PC-9 (cell line): Measurements from ENCODE around the gene SPIN1. TPM values are rescaled to one million over a fixed set of nuclear protein-coding genes. Genes with fewer than 3 reads are reported as not detected.
A peak's percentile ranks its signal among the peaks of the same experiment; 100 is the strongest.
"Not testable (repeated sequence)": the region's sequence is repeated elsewhere in the genome, so short reads cannot be mapped to it uniquely, and the experiment has no call there.

Experiments used
- BruUV-seq: library from RNA; stranded (reverse); fragments of 400-500 nt; replicated peaks from 2 replicates; lab custom pipeline; 2021; lab: Mats Ljungman, UMichigan
- CTCF ChIA-PET: fragments of 300-600 bp; sonication (Branson Sonifier 250); formaldehyde crosslinking; loops from one replicate; lab custom pipeline; 2022; ENCODE audit warnings: antibody characterized with exemption; lab: Charles Lee
- POLR2A ChIA-PET: fragments of 300-600 bp; sonication (Branson Sonifier 250); formaldehyde crosslinking; loops from one replicate; lab custom pipeline; 2022; ENCODE audit warnings: antibody characterized with exemption; ENCODE audit not compliant: unreplicated experiment; lab: Charles Lee
- DNase-seq, 2 experiments: peaks; one replicate each; pipeline versions ENCODE4 v3.0.0 to v3.0.0-alpha.2; 2015 to 2022; ENCODE audit warnings: mixed read lengths in 1 of 2
- H2AFZ ChIP-seq: fragments of 200-600 bp; sonication (generic); 2 replicates; pipeline ENCODE4 v1.8.1; 2017; ENCODE audit warnings: antibody characterized with exemption
- H3F3A ChIP-seq: fragments of 200-600 bp; sonication (generic); 2 replicates; pipeline ENCODE4 v1.8.1; 2017; ENCODE audit warnings: antibody characterized with exemption, mild to moderate bottlenecking, low read depth; ENCODE audit not compliant: insufficient read depth
- H3K27ac ChIP-seq: fragments of 200-600 bp; sonication (generic); 2 replicates; pipeline ENCODE4 v1.6.1; 2016; ENCODE audit warnings: mixed run types
- H3K27me3 ChIP-seq: fragments of 200-600 bp; sonication (generic); 2 replicates; pipeline ENCODE4 v1.6.1; 2016; ENCODE audit warnings: low read depth, mixed run types; ENCODE audit not compliant: insufficient read depth
- H3K36me3 ChIP-seq: fragments of 200-600 bp; sonication (generic); 2 replicates; pipeline ENCODE4 v1.6.1; 2016; ENCODE audit warnings: low read depth, mixed run types
- H3K4me1 ChIP-seq: fragments of 200-600 bp; sonication (generic); replicated peaks from 2 replicates; pipeline ENCODE4 v1.6.1; 2016; ENCODE audit warnings: mixed run types; ENCODE audit not compliant: insufficient read depth
- H3K4me2 ChIP-seq: fragments of 200-600 bp; sonication (generic); 2 replicates; pipeline ENCODE4 v1.6.1; 2017; ENCODE audit warnings: mixed run types
- H3K4me3 ChIP-seq: fragments of 200-600 bp; sonication (generic); 2 replicates; pipeline ENCODE4 v1.6.1; 2016; ENCODE audit warnings: mixed run types
- H3K79me2 ChIP-seq: fragments of 200-600 bp; sonication (generic); 2 replicates; pipeline ENCODE4 v1.6.1; 2017; ENCODE audit warnings: low read depth, mixed run types
- H3K9me2 ChIP-seq: fragments of 200-600 bp; sonication (generic); 2 replicates; pipeline ENCODE4 v1.8.1; 2017; ENCODE audit warnings: mild to moderate bottlenecking; ENCODE audit not compliant: insufficient read depth
- H3K9me3 ChIP-seq: fragments of 200-600 bp; sonication (generic); 2 replicates; pipeline ENCODE4 v1.8.1; 2016; ENCODE audit warnings: low read depth; ENCODE audit not compliant: insufficient read depth
- H4K20me1 ChIP-seq: fragments of 200-600 bp; sonication (generic); 2 replicates; pipeline ENCODE4 v1.8.1; 2017; ENCODE audit not compliant: insufficient read depth
- CTCF ChIP-seq: fragments of 200-600 bp; sonication (generic); conservative IDR thresholded peaks from 2 replicates; pipeline ENCODE4 v1.6.1; 2017; ENCODE audit warnings: mixed run types, antibody characterized with exemption, mild to moderate bottlenecking, moderate library complexity
- EZH2 ChIP-seq: fragments of 200-600 bp; sonication (generic); IDR thresholded peaks from 2 replicates; pipeline ENCODE4 v1.8.0; 2017; ENCODE audit warnings: antibody characterized with exemption, low read depth
- intact Hi-C: fragments of 100-400 bp; cut with micrococcal nuclease; formaldehyde crosslinking; loops from one replicate; pipeline ENCODE4 v1.10.0; 2022; ENCODE audit not compliant: unreplicated experiment
- total RNA-seq: library from RNA; stranded (reverse); gene quantifications from 2 replicates; pipeline ENCODE4 v1.2.3, GENCODE V29; 2021

The SPIN1 gene
- total RNA-seq, 1 experiment from 2014 or later = 102 TPM

- TF ChIP-seq EZH2 = no peak
- no peak for TF ChIP-seq CTCF
- Histone ChIP-seq H3K36me3 (no peaks in the 10 kb centered on the region), H3K4me1 (no peaks in the 10 kb centered on the region), H3K9me3 (peaks cover 14% of the 10 kb centered on the region), H2AFZ (no peak overlapping the region), H4K20me1 (no peaks in the 10 kb centered on the region), H3K4me3 (no peak overlapping the region), H3K9me2 (no peaks in the 10 kb centered on the region), H3K27ac (no peak overlapping the region), H3K4me2 (no peak overlapping the region), H3K27me3 (no peaks in the 10 kb centered on the region), H3F3A (peaks cover 4% of the 10 kb centered on the region; the same call in 1 of the 2 replicates), H3K79me2 (no peaks in the 10 kb centered on the region)
- POLR2A ChIA-PET = interaction anchor here (0.7 kb wide), 1 partner anchor 468 kb away, joined by 6 read pairs; no protein-coding TSS in a partner anchor
- DNase-seq = no peak
- no TSS peak for BruUV-seq
- intact Hi-C loops = no loop called here
- CTCF ChIA-PET = no interaction called here
These were observed 8.9 kb upstream of the SPIN1 start for GRCh38 chr9:88379352-88379751.

GRCh38 chr9:88380118-88380517 lies 8.1 kb upstream of the SPIN1 start:
- intact Hi-C loops = loop anchor here (10.0 kb wide), 1 partner anchor 405 kb away; the partner anchor contains the start of gene CDK20
- H3K4me1 ChIP-seq = no peaks in the 10 kb centered on the region
- no peaks in the 10 kb centered on the region for H4K20me1 ChIP-seq
- no peak for TF ChIP-seq CTCF
- no peak for TF ChIP-seq EZH2
- H3K4me3 ChIP-seq = no peak overlapping the region
- POLR2A ChIA-PET = no interaction called here
- peaks cover 14% of the 10 kb centered on the region for H3K9me3 ChIP-seq
- H2AFZ ChIP-seq = no peak overlapping the region
- no peaks in the 10 kb centered on the region for H3K79me2 ChIP-seq
- no peaks in the 10 kb centered on the region for H3K36me3 ChIP-seq
- no peak for DNase-seq
- H3K27me3 ChIP-seq = no peaks in the 10 kb centered on the region
- H3K4me2 ChIP-seq = no peak overlapping the region
- H3F3A ChIP-seq = peaks cover 4% of the 10 kb centered on the region; the same call in 1 of the 2 replicates
- CTCF ChIA-PET = no interaction called here
- BruUV-seq = no TSS peak
- no peaks in the 10 kb centered on the region for H3K9me2 ChIP-seq
- H3K27ac ChIP-seq = no peak overlapping the region

GRCh38 chr9:88381322-88381721 lies 6.9 kb upstream of the SPIN1 start:
- H3F3A ChIP-seq, H3K4me1 ChIP-seq, POLR2A ChIA-PET, CTCF ChIA-PET, H3K79me2 ChIP-seq, H3K27me3 ChIP-seq, H3K4me2 ChIP-seq, BruUV-seq, H4K20me1 ChIP-seq, H3K9me2 ChIP-seq, H3K36me3 ChIP-seq, H3K4me3 ChIP-seq, H2AFZ ChIP-seq, H3K27ac ChIP-seq: not testable (repeated sequence)
- peaks cover 14% of the 10 kb centered on the region for H3K9me3 ChIP-seq
- peak in 1 of 2 experiments; percentile 38 for DNase-seq
- intact Hi-C loops = loop anchor here (10.0 kb wide), 1 partner anchor 407 kb away; the partner anchor contains the start of gene CDK20

GRCh38 chr9:88383176-88383575 lies 5.1 kb upstream of the SPIN1 start:
- peaks cover 22% of the 10 kb centered on the region for H3K79me2 ChIP-seq
- no peak overlapping the region for H3K4me2 ChIP-seq
- TF ChIP-seq EZH2 = no peak
- no peak for TF ChIP-seq CTCF
- no peaks in the 10 kb centered on the region for H3K27me3 ChIP-seq
- H3F3A ChIP-seq = peaks cover 17% of the 10 kb centered on the region
- CTCF ChIA-PET = interaction anchor here (0.5 kb wide), 1 partner anchor 203 kb away, joined by 3 read pairs; no protein-coding TSS in a partner anchor
- no peaks in the 10 kb centered on the region for H3K9me2 ChIP-seq
- POLR2A ChIA-PET = no interaction called here
- H4K20me1 ChIP-seq = no peaks in the 10 kb centered on the region
- intact Hi-C loops = loop anchor here (10.0 kb wide), 1 partner anchor 408 kb away; the partner anchor contains the start of gene CDK20
- H3K27ac ChIP-seq = no peak overlapping the region
- H3K4me3 ChIP-seq = no peak overlapping the region
- no TSS peak for BruUV-seq
- DNase-seq = no peak
- peaks cover 8% of the 10 kb centered on the region for H3K9me3 ChIP-seq
- H3K36me3 ChIP-seq = no peaks in the 10 kb centered on the region
- no peak overlapping the region for H2AFZ ChIP-seq
- H3K4me1 ChIP-seq = peaks cover 8% of the 10 kb centered on the region; the same call in 1 of the 2 replicates

GRCh38 chr9:88386137-88386536 lies 2.1 kb upstream of the SPIN1 start:
- H3K27me3 ChIP-seq, H3K27ac ChIP-seq, H3K9me3 ChIP-seq, H3K9me2 ChIP-seq, DNase-seq, H2AFZ ChIP-seq, H4K20me1 ChIP-seq, H3K4me3 ChIP-seq, CTCF ChIA-PET, BruUV-seq, POLR2A ChIA-PET, H3K36me3 ChIP-seq: not testable (repeated sequence)
- intact Hi-C loops = loop anchor here (5.0 to 10.0 kb wide), 3 partner anchors 191 to 411 kb away; partner anchors contain the start of gene CDK20
- Histone ChIP-seq H3K79me2 (peaks cover 44% of the 10 kb centered on the region), H3K4me2 (peak overlapping the region; percentile 87), H3K4me1 (peaks cover 27% of the 10 kb centered on the region), H3F3A (peaks cover 25% of the 10 kb centered on the region)
